ENCODE results near the gene RECK. TPM values are rescaled to one million over a fixed set of nuclear protein-coding genes. Genes with fewer than 3 reads are reported as not detected.

The RECK gene
- total RNA-seq: 17.9 TPM

GRCh38 chr9:36036780-36037548 lies at the start of gene RECK:
TSS of gene RECK (plus strand) at chr9:36036913. CDS start at chr9:36036999, 86 bp downstream.

GRCh38 chr9:36136272-36136893 lies 99.7 kb downstream of the RECK start, which contains the start of gene GLIPR2:
TSS of gene GLIPR2 (plus strand) at chr9:36136733. CDS start at chr9:36136779, 46 bp downstream.

GRCh38 chr9:36169166-36169565 lies 132.5 kb downstream of the RECK start, which contains the start of gene CCIN:
TSS of gene CCIN (plus strand) at chr9:36169388. CDS start at chr9:36169503, 115 bp downstream.

Small RNAs within 50 kb of the gene (small RNA-seq; reads per million reads assigned to genes)
- gene RF02275 (ENCODE audit: low replicate concordance): not detected

Other genes starting within 250 kb of the RECK start
- 15.1 TPM for gene NPR2, start 245.3 kb upstream of the RECK start, total RNA-seq
- gene SPAG8, start 224.7 kb upstream of the RECK start, total RNA-seq: 2.6 TPM
- 28.6 TPM for gene HINT2, start 221.9 kb upstream of the RECK start, total RNA-seq
- gene FAM221B, start 208.2 kb upstream of the RECK start, total RNA-seq: not detected
- 18.6 TPM for gene TMEM8B, start 207.7 kb upstream of the RECK start, total RNA-seq
- not detected for gene OR13J1, start 166.5 kb upstream of the RECK start, total RNA-seq
- gene HRCT1, start 130.7 kb upstream of the RECK start, total RNA-seq: not detected
- gene SPAAR, start 127.4 kb upstream of the RECK start, total RNA-seq: 1.8 TPM
- gene OR2S2, start 78.8 kb upstream of the RECK start, total RNA-seq: not detected
- gene GLIPR2, start 99.8 kb downstream of the RECK start, total RNA-seq: 20.1 TPM
- 0.64 TPM for gene CCIN, start 132.5 kb downstream of the RECK start, total RNA-seq
- 162 TPM for gene CLTA, start 154.0 kb downstream of the RECK start, total RNA-seq
- gene GNE, start 221.5 kb downstream of the RECK start, total RNA-seq: 22.2 TPM